ENCODE results near the gene SULT4A1.

DNA sequence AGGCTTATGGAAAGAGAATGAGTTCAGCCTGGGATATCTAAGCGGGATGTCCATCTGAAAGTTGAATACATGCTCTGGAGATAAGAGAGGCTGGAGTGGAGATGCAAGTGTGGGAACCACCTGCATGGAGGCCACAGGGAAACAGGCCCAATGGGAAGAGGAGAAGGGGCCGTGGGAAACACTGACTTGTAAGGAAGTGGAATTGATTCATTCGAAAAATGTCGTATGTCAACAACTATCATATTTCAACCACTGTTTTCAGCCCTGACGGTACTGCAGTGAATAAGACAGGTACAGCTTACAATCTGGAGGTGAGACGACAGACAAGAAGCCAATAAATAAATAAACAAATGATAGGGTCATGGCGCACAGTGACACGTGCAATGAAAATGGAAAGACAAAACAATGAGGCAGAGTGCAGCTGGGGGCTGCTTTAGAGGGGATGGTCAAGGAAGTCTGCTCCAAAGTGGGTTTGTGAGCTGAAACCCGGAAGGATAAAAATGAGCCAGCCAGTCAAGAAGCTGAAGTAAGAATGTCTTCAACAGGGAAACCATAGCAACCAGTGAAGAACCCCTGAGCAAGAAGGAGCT is 86.1 kb downstream of the SULT4A1 start:
- TF ChIP-seq, protein P1, sequence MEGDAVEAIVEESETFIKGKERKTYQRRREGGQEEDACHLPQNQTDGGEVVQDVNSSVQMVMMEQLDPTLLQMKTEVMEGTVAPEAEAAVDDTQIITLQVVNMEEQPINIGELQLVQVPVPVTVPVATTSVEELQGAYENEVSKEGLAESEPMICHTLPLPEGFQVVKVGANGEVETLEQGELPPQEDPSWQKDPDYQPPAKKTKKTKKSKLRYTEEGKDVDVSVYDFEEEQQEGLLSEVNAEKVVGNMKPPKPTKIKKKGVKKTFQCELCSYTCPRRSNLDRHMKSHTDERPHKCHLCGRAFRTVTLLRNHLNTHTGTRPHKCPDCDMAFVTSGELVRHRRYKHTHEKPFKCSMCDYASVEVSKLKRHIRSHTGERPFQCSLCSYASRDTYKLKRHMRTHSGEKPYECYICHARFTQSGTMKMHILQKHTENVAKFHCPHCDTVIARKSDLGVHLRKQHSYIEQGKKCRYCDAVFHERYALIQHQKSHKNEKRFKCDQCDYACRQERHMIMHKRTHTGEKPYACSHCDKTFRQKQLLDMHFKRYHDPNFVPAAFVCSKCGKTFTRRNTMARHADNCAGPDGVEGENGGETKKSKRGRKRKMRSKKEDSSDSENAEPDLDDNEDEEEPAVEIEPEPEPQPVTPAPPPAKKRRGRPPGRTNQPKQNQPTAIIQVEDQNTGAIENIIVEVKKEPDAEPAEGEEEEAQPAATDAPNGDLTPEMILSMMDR (IDR thresholded peaks at IDR 0.05), result no peak
- no peak for TF ChIP-seq POLR2A (IDR thresholded peaks at IDR 0.05)

Measured in testis (tissue), 2 donors.